Measurements from ENCODE around the gene TRIM46. TPM values are rescaled to one million over a fixed set of nuclear protein-coding genes. Genes with fewer than 3 reads are reported as not detected.

The TRIM46 gene
- total and polyA plus RNA-seq, 2 of the 13 experiments (the other 11 are each of a cell fraction or from before 2014, with no cell fraction given) = 0.04 to 0.09 TPM

- TF ChIP-seq ZNF776 (CRISPR knock-in tag; IDR thresholded peaks at IDR 0.05) = no peak
- TF ChIP-seq KDM6A (CRISPR knock-in tag; IDR thresholded peaks at IDR 0.05; ENCODE audit: low read depth) = no peak
- no peak for TF ChIP-seq GFI1 (CRISPR knock-in tag; IDR thresholded peaks at IDR 0.05; ENCODE audit: borderline replicate concordance)
- TF ChIP-seq NFE2 (CRISPR knock-in tag; IDR thresholded peaks at IDR 0.05) = no peak
- no peak for TF ChIP-seq ZNF136 (CRISPR knock-in tag; IDR thresholded peaks at IDR 0.05; ENCODE audit: low read depth)
- TF ChIP-seq ZNF512B (CRISPR knock-in tag; IDR thresholded peaks at IDR 0.05; ENCODE audit: borderline replicate concordance) = no peak
- TF ChIP-seq SALL1 (CRISPR knock-in tag; IDR thresholded peaks at IDR 0.05) = 0 out of 2 replicates have a peak, but pooled peaks have one; percentile 15
- TF ChIP-seq SIN3A (IDR thresholded peaks at IDR 0.05; ENCODE audit: borderline replicate concordance, low read depth, low read length) = no peak
- TF ChIP-seq FOXK1 (CRISPR knock-in tag; IDR thresholded peaks at IDR 0.05; ENCODE audit: borderline replicate concordance, low read depth) = no peak
- no peak for TF ChIP-seq ZNF326 (CRISPR knock-in tag; IDR thresholded peaks at IDR 0.05; ENCODE audit: borderline replicate concordance)
- TF ChIP-seq TMF1 (CRISPR knock-in tag; IDR thresholded peaks at IDR 0.05; ENCODE audit: low read depth) = no peak
- TF ChIP-seq HOXA3 (CRISPR knock-in tag; IDR thresholded peaks at IDR 0.05) = no peak; the same call in 1 of the 2 replicates
- TF ChIP-seq XRCC5 (optimal IDR thresholded peaks at IDR 0.05; ENCODE audit: low read length) = no peak
- no peak for TF ChIP-seq ZNF547 (CRISPR knock-in tag; IDR thresholded peaks at IDR 0.05)
- no peak for TF ChIP-seq ZMAT5 (CRISPR knock-in tag; IDR thresholded peaks at IDR 0.05; ENCODE audit: borderline replicate concordance, low read depth)
- no peak for TF ChIP-seq IKZF4 (CRISPR knock-in tag; IDR thresholded peaks at IDR 0.05; ENCODE audit: borderline replicate concordance, low read depth, not compliant biosample characterization)
- TF ChIP-seq POGK (CRISPR knock-in tag; conservative IDR thresholded peaks at IDR 0.05) = no peak; the same call in 1 of the 2 replicates
- no peak for TF ChIP-seq ZHX2 (IDR thresholded peaks at IDR 0.05; ENCODE audit: low read depth)
- no peak for TF ChIP-seq ZHX2 (CRISPR knock-in tag; IDR thresholded peaks at IDR 0.05; ENCODE audit: borderline replicate concordance)
- no peak for TF ChIP-seq ZNF616 (CRISPR knock-in tag; IDR thresholded peaks at IDR 0.05; ENCODE audit: low read depth)
These were observed 53.2 kb downstream of the TRIM46 start (continued) for GRCh38 chr1:155226910-155227260.
